ENCODE data around the gene GET4. TPM values are rescaled to one million over a fixed set of nuclear protein-coding genes. Genes with fewer than 3 reads are reported as not detected.

GET4 gene
- total and polyA plus RNA-seq, 2 donors from 2014 or later = 44.8 to 80.8 TPM

DNA sequence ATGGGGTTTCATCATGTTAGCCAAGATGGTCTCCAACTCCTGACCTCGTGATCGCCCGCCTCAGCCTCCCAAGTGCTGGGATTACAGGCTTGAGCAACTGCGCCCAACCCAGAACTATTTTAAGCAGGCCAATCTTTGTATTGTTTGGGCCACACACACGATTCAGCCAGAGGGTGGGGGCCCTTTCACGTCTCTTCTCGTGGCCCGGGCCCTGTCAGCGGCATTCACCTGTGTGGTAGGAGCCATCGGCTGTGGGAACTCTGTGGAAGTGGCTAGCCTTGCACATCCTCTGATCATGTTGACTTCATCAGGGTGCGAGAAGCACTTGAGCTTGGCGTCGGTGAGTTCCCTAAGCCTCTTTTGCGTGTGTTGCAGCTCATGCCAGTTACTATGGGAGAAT is 27.2 kb upstream of the GET4 start:
- H3K9me3 ChIP-seq (ENCODE audit: control insufficient read depth in 2 of 3, insufficient read depth in 1 of 3, low read length in 3 of 3) = no peaks in the 10 kb centered on the region
- FAIRE-seq = no peak
- no peak overlapping the region for H3K27ac ChIP-seq (ENCODE audit: low read depth in 2 of 2, low read length in 2 of 2)
- TF ChIP-seq, protein P1, sequence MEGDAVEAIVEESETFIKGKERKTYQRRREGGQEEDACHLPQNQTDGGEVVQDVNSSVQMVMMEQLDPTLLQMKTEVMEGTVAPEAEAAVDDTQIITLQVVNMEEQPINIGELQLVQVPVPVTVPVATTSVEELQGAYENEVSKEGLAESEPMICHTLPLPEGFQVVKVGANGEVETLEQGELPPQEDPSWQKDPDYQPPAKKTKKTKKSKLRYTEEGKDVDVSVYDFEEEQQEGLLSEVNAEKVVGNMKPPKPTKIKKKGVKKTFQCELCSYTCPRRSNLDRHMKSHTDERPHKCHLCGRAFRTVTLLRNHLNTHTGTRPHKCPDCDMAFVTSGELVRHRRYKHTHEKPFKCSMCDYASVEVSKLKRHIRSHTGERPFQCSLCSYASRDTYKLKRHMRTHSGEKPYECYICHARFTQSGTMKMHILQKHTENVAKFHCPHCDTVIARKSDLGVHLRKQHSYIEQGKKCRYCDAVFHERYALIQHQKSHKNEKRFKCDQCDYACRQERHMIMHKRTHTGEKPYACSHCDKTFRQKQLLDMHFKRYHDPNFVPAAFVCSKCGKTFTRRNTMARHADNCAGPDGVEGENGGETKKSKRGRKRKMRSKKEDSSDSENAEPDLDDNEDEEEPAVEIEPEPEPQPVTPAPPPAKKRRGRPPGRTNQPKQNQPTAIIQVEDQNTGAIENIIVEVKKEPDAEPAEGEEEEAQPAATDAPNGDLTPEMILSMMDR (IDR thresholded peaks at IDR 0.05; ENCODE audit: borderline replicate concordance, extremely low read depth, insufficient read depth) = no peak
- H3K4me3 ChIP-seq (ENCODE audit: low read length in 3 of 3) = no peak overlapping the region
- peaks cover 2 to 38% (median 35%) of the 10 kb centered on the region in 3 donors for H3K36me3 ChIP-seq (ENCODE audit: control insufficient read depth in 2 of 3, insufficient read depth in 3 of 3, low read length in 3 of 3)
- H3K4me1 ChIP-seq (ENCODE audit: control insufficient read depth in 2 of 3, insufficient read depth in 2 of 3, low read depth in 1 of 3, low read length in 3 of 3) = no peaks in the 10 kb centered on the region
- DNase-seq = no peak
- no peaks in the 10 kb centered on the region for H3K27me3 ChIP-seq (ENCODE audit: control insufficient read depth, insufficient read depth, low read length)
- no peak overlapping the region for H3K9ac ChIP-seq (ENCODE audit: low read length in 3 of 3)
- intact Hi-C loops (cut with DNase I) = no loop called here

DNA sequence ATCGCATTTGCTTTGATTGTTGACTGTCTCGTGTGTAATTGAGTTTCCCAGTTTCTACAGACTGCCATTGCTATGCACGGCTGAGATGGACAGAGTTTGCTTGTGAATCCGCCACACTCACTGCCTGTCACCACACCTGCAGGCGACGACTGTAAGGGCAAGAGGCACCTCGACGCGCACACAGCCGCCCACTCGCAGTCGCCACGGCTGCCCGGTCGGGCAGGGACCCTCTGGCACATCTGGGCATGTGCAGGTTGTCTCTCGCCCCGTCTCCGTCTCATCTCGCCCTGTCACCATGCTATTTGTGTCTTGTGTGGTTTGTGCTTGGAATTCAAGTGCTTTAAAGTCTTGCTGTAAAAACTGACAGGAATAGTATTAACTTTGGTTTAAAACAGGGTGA is 26.6 kb upstream of the GET4 start:
- Histone ChIP-seq H3K9ac (ENCODE audit: low read length in 3 of 3) (no peak overlapping the region), H3K4me3 (ENCODE audit: low read length in 3 of 3) (no peak overlapping the region), H3K27ac (ENCODE audit: low read depth in 2 of 2, low read length in 2 of 2) (no peak overlapping the region), H3K27me3 (ENCODE audit: control insufficient read depth, insufficient read depth, low read length) (no peaks in the 10 kb centered on the region), H3K4me1 (ENCODE audit: control insufficient read depth in 2 of 3, insufficient read depth in 2 of 3, low read depth in 1 of 3, low read length in 3 of 3) (no peaks in the 10 kb centered on the region), H3K36me3 (ENCODE audit: control insufficient read depth in 2 of 3, insufficient read depth in 3 of 3, low read length in 3 of 3) (peaks cover 2 to 38% (median 33%) of the 10 kb centered on the region in 3 donors), H3K9me3 (ENCODE audit: control insufficient read depth in 2 of 3, insufficient read depth in 1 of 3, low read length in 3 of 3) (no peaks in the 10 kb centered on the region)
- TF ChIP-seq, protein P1 (IDR thresholded peaks at IDR 0.05; ENCODE audit: borderline replicate concordance, extremely low read depth, insufficient read depth) = no peak
- DNase-seq (no peak), FAIRE-seq (no peak)
- intact Hi-C loops (cut with DNase I) = no loop called here

DNA sequence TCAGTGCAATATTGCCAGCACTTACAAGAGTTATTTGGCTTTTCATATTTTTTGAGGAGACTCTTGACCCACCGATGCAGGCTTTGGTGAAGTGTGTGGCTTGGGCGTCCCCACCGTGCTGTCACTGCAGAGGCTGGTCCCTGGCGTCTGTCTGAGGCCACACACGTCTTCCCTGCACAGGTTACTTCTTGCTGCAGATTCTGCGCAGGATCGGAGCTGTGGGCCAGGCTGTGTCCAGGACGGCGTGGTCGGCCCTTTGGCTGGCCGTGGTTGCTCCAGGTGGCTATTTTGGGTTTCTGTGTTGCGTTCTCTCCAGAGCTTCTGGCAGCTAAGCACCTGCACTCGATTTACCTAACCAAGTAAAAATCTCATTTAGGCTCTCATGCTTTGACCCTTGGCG is 25.1 kb upstream of the GET4 start:
- peaks cover 2 to 40% (median 34%) of the 10 kb centered on the region in 3 donors for H3K36me3 ChIP-seq (ENCODE audit: control insufficient read depth in 2 of 3, insufficient read depth in 3 of 3, low read length in 3 of 3)
- H3K4me3 ChIP-seq (ENCODE audit: low read length in 3 of 3) = no peak overlapping the region
- H3K9me3 ChIP-seq (ENCODE audit: control insufficient read depth in 2 of 3, insufficient read depth in 1 of 3, low read length in 3 of 3) = no peaks in the 10 kb centered on the region
- H3K4me1 ChIP-seq (ENCODE audit: control insufficient read depth in 2 of 3, insufficient read depth in 2 of 3, low read depth in 1 of 3, low read length in 3 of 3) = no peaks in the 10 kb centered on the region
- DNase-seq = no peak
- H3K27ac ChIP-seq (ENCODE audit: low read depth in 2 of 2, low read length in 2 of 2) = no peak overlapping the region
- FAIRE-seq = no peak
- intact Hi-C loops (cut with DNase I) = no loop called here
- TF ChIP-seq, protein P1 (IDR thresholded peaks at IDR 0.05; ENCODE audit: borderline replicate concordance, extremely low read depth, insufficient read depth) = no peak
- H3K9ac ChIP-seq (ENCODE audit: low read length in 3 of 3) = no peak overlapping the region
- H3K27me3 ChIP-seq (ENCODE audit: control insufficient read depth, insufficient read depth, low read length) = no peaks in the 10 kb centered on the region

Data from kidney (tissue), 14 donors.